Measurements from ENCODE around the gene STXBP6.

The STXBP6 gene

GRCh38 chr14:24889843-24890242 lies 160.1 kb downstream of the STXBP6 start:
- DNase-seq: no peak
- TF ChIP-seq POLR2A (IDR thresholded peaks at IDR 0.05; ENCODE audit: low read length) (no peak), GATA1 (IDR thresholded peaks at IDR 0.05; ENCODE audit: low read depth, low read length) (no peak)

DNA sequence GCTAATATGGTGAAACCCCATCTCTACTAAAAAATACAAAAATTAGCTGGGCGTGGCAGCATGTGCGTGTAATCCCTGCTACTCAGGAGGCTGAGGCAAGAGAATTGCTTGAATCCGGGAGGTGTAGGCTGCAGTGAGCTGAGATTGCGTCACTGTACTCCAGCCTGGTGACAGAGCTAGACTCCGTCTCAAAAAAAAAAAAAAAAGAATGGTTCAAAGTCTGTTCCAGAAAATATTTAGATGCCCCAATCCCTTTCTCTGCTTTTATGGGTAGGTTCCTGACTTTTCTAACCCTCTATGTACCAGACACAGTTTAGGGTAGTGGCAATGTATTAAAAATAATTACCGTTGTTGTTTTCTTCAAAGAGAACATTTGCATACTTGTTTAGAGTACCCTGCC lies 161.4 kb downstream of the STXBP6 start:
- TF ChIP-seq POLR2A (IDR thresholded peaks at IDR 0.05; ENCODE audit: low read length): no peak
- no peak for TF ChIP-seq GATA1 (IDR thresholded peaks at IDR 0.05; ENCODE audit: low read depth, low read length)
- DNase-seq: no peak

DNA sequence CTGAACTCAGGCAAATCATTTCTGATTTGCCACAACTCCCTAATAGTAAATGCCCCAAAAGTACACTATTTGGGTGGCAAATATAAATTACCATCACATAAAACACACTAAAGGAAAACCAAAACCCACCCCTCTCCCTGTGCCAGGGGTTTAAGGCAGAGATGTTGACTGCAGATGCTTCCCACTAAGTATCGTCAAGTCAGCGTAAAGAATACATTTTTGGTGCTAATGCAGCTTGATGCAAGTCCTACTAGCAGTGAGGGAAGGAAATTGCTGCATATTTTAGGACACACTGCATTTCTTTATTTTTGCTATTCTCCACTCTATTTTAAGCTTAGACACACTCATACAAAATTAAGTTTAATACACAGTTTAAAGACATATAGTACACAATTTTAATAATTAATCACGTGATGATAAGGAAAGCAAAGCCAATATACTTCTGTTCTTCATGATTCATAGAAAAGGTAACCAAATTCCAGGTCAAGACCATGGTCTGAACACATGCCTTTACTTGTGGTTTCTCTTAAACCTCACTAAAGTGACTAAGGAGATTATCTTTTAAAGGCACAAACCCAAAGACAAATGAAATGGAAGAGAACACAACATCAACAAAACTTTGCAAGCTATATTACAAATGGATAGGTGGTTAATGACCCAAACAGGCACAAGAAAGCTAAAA lies 162.2 kb downstream of the STXBP6 start:
- no peak for DNase-seq

DNA sequence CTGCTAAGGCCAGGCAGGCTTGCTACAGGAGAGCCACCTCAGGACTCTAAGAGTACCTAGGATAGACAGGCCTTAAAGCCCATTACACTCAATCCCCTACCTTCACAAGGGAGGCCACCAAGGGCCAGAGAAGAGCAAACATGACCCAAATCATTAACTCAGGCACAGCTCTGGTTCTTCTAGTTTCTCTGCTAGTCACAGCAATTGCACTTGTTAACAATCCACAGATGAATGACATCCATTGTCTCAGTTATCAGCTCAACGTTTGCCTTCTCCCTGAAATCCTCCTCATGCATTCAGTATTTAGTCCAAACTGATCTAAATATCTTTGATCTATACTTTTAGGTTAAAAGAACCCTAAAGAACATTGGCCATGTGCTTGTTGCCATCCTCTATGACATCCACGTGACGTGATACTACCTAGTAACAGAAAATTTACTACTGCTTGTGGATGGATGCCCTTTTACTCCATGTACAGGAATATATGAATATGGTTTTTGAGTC lies 164.5 kb downstream of the STXBP6 start:
- TF ChIP-seq POLR2A (IDR thresholded peaks at IDR 0.05; ENCODE audit: low read length) (no peak), GATA1 (IDR thresholded peaks at IDR 0.05; ENCODE audit: low read depth, low read length) (no peak)
- DNase-seq: no peak

More for the DNA sequence above, 162.2 kb downstream of the STXBP6 start:
- TF ChIP-seq POLR2A (IDR thresholded peaks at IDR 0.05; ENCODE audit: low read length) (no peak), GATA1 (IDR thresholded peaks at IDR 0.05; ENCODE audit: low read depth, low read length) (no peak)

DNA sequence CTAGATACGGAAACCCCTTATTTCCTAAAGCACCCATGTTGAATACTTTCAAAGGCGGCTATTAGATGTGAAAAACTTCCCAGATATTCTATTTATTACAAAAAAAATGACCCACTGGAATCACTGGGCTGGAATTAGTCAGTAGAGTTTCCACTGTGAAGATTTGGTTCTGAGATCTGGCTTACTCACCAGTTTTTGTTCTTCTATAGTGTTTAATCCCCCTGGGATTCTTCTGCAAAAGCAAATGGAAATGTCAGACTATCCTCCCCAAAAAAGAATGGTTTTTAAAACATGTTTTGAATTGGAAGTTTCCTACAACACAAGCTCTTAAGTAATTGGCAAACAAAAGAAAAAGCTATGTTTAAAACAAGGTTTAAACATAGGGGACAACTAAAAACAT lies 166.4 kb downstream of the STXBP6 start:
- DNase-seq: no peak
- TF ChIP-seq GATA1 (IDR thresholded peaks at IDR 0.05; ENCODE audit: low read depth, low read length): no peak

DNA sequence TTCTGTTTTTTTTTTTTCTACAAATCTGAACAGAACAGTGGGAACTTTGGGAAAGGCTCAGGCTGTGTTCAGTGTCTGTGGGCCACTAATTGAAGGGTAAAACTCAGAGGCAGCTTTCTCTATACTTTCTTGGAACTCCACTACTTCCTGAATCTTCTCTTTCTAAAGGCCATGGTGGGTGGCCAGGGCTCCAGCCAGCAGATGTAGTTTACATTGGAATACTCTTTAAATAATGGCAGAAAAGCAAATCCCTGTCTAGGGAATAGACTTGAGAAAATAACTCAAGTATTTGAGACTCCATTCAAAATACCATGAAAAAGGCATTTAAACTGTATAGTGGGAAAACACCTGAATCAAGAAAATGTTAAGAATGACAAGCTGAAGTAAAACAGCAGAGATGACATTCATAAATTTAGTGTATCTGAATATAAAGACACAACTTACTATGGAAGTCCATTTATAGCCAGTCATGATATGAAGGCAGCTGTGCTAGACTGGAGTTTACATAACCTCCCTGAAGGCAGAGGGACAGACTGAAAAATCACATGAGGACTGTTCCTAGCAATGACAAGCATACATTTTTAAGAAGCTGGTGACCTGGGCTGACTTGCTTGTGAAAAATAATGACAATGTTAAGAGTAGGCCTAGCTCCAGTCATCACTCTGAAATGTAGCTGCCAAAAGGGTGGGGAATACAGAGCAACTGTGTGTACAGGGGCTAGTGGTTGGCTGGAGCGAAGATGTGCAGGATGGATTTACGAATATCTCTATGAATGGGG lies 168.6 kb downstream of the STXBP6 start:
- no peak for DNase-seq
- TF ChIP-seq POLR2A (IDR thresholded peaks at IDR 0.05; ENCODE audit: low read length): no peak
- TF ChIP-seq GATA1 (IDR thresholded peaks at IDR 0.05; ENCODE audit: low read depth, low read length): no peak

DNA sequence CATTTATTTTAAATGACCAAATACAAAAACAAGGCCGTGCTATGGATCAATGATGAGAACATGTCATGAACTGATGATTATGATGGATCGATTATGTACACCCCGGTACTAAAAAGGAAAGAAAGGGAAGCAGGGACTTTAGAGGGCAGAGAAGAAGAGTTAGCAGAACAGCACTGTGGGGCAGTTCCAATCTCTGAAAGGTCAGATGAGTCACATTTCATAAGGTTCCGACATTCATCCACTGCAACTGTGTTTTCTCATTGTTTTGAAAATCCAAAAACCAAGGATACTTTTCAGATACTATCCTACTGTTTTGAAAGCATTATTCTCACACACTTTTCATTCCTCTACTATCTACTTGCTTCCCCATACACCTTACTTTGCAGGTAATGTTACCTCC lies 169.3 kb downstream of the STXBP6 start:
- no peak for DNase-seq
- no peak for TF ChIP-seq POLR2A (IDR thresholded peaks at IDR 0.05; ENCODE audit: low read length)
- no peak for TF ChIP-seq GATA1 (IDR thresholded peaks at IDR 0.05; ENCODE audit: low read depth, low read length)

DNA sequence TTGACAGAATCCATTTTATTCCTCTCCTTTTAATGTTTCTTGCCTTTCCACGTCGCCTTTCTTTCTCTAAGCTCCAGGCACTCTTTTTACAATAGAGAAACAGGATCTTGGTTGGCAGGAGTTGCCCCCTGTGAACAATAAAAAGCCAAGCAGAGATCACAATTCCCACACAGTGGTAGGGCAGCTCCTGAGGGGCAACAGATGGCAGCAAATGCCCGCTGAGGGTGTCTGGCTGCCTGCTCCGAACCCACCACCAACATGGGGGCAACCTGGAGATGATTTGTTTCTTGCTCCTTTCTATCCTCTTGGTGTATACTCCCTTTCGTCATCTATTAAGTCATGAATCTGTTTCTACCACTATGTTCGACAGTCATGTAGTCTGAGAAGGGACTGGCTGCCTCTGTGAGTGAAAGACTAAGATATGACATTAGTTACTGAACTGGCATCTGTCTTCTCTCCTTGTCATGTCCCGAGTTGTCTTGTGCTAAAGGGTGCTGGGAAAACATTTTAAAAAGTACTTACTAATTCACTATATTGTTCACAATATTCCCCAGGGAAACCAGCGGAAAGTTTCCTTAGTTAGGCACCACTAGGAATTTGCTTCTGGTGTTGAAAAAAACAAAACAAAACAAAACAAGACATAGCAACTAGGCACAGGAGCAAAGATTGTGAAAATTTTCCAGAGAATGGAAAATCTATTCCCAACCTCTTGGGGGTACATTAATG lies 170.1 kb downstream of the STXBP6 start:
- TF ChIP-seq POLR2A (IDR thresholded peaks at IDR 0.05; ENCODE audit: low read length): no peak
- TF ChIP-seq GATA1 (IDR thresholded peaks at IDR 0.05; ENCODE audit: low read depth, low read length): no peak
- no peak for DNase-seq

GRCh38 chr14:24876996-24877395 lies 173.0 kb downstream of the STXBP6 start:
- TF ChIP-seq GATA1 (IDR thresholded peaks at IDR 0.05; ENCODE audit: low read depth, low read length) (no peak), POLR2A (IDR thresholded peaks at IDR 0.05; ENCODE audit: low read length) (no peak)
- DNase-seq: no peak

DNA sequence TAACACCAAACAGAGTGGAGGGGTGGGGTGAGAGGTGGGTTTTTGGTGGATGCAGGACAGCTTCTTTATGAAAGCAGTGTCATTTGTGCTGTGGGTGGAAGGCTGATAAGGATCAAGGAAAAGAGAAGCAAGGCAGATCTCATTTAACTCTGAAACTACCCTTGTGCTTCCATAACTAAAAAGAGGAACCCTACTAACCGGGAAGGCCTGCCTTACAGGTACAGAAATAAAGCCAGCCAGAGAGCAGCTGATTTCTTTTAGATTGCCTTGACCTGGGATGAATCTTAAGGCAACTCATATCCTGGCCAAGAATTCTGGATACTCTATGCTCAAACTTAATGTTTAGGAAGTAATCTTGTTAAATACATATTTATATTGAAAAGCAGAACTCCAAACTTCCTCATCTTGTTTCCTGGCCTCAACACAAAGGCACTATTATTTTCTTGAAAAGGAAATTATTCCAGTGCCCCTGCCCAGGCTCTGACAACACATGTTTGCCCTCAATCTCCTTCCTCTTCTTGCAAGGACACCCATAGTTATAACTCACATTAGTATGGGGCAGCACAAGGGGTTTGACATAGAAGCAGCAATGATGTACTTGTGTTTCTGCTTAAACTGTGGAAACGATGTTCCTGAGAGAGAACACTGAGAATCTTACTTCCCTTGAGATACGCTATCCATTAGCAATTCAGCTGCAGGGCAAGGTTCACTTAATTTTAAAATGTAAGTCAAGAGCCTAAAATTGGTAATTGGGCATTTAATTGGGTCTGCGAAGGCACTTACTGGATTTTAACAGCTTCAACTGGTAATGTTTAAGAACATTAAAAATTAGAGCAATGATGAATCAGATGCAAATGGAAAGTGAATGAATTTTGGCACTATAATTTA lies 173.7 kb downstream of the STXBP6 start:
- DNase-seq: no peak
- TF ChIP-seq GATA1 (IDR thresholded peaks at IDR 0.05; ENCODE audit: low read depth, low read length) (no peak), POLR2A (IDR thresholded peaks at IDR 0.05; ENCODE audit: low read length) (no peak)

- no peak for DNase-seq
- TF ChIP-seq POLR2A (IDR thresholded peaks at IDR 0.05; ENCODE audit: low read length) (no peak), GATA1 (IDR thresholded peaks at IDR 0.05; ENCODE audit: low read depth, low read length) (no peak)
These were observed 174.6 kb downstream of the STXBP6 start for GRCh38 chr14:24875203-24875838.

DNA sequence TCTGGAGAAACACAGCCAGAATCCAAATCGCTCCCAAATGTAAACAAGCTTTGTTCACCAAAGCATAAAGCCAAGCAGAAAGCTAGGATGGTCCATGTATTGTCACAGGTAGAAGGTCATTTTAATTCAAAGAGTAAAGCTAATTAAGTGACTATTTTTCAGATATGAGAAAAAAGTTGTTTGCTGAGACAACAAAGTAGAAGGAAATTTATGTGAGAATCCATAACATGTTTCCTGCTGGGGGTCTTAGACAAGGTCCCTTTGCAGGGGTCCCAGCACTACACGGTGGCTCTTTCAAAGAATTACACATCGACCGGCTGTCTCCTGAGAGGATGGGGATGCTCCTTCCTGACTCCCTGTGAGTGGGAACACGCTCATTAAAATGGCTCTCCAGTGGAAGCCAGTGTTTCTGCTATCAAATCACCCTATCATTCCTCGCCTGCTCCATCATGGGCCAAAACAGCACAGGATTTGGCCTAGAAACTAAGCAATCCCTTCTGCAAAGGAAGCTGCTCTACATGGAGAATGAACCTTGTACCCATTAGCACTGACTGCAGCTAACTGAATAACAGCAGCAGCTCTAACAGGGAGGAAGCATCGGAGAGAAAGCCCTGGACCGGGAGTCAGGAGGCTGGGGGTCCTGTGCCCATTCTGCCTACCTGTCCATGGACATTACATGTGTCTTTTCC lies 175.3 kb downstream of the STXBP6 start:
- TF ChIP-seq POLR2A (IDR thresholded peaks at IDR 0.05; ENCODE audit: low read length) (no peak), GATA1 (IDR thresholded peaks at IDR 0.05; ENCODE audit: low read depth, low read length) (no peak)
- no peak for DNase-seq

Measured in erythroblast (primary cell).